OCI-LY7 (cell line): ENCODE measurements around the gene PIP4K2A.

ENCODE experiments used
- CTCF ChIP-seq: fragments of 200-600 bp; sonication (generic); conservative IDR thresholded peaks from 2 replicates; pipeline ENCODE4 v1.5.1; 2014; ENCODE audit warnings: mild to moderate bottlenecking, antibody characterized with exemption, low read length, moderate library complexity, mixed read lengths
- EZH2phosphoT487 ChIP-seq: fragments of 200-600 bp; sonication (generic); IDR thresholded peaks from 2 replicates; pipeline ENCODE4 v1.6.1; 2018; ENCODE audit warnings: low read depth, borderline replicate concordance, mild to moderate bottlenecking, mixed run types, antibody characterized with exemption, low read length, moderate library complexity, mixed read lengths

- no peak for TF ChIP-seq CTCF
- TF ChIP-seq EZH2phosphoT487, result no peak
Observed at GRCh38 chr10:22494007-22494406, 220.4 kb downstream of the PIP4K2A start.
